NCI-H2196 treated with DMSO at 0.1 percent for 48 hours (cell line): ENCODE results near the gene BFSP1.

Source experiments
- DNase-seq: peaks from one replicate; lab custom pipeline; 2025; ENCODE audit not compliant: unreplicated experiment; lab: John Stamatoyannopoulos, UW

Gene BFSP1

DNA sequence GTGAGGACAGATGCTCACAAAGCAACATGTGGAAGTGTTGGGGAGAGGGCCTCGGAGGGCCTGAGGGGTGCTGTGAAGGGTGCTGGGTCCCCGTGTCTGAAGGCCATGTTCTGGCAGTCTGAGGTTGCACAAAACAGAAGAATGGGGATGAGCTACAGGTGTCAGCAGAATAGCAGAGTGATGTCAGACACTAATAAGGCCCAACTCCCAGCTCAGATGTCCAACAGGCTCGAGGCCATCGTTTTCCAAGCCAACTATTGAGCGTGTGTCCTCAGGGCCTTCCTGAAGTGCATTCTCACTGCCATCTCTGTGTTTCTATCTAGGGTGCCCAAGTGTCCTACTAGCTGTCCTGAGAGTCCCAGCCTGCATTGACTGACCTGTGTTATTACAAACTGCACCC is 7.9 kb downstream of the BFSP1 start:
- DNase-seq, result no peak

DNA sequence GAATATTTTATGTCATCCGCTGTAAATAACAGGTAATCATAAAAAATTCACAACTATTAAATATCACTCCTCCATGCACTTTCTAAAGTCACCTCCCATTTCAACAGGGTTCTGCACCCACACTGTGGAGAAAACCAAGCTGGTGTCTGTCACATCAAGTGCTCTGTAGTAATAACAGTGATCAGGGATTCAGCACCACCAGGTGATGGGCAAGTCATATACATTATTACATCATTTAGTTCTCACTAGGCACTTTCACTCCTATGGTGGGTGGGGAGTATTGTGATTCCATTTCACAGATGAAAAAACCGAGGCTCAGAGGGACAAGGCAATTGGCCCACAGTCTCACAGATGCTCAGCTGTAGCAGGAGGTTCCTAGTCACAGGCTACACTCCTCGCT is 8.7 kb downstream of the BFSP1 start:
- DNase-seq, result no peak

DNA sequence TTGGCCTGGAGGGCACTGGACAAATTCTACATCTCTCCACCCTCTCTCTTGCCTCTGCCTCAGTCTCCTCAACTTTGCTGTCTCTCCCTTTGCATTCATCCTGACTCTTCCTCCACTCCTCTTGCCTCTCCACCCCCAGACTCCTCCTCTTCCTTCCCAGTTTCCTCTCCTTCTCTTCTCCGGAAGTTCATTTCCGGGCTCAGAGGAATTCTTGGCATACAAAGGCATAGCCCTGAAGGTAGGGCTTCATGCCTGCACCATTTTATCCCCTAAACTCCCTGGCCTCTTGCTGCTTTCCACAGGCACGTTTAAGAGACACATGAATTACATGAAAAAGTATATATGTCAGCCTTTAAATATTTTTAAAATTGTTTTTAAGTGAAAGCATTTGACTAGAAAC is 10.6 kb downstream of the BFSP1 start:
- no peak for DNase-seq

DNA sequence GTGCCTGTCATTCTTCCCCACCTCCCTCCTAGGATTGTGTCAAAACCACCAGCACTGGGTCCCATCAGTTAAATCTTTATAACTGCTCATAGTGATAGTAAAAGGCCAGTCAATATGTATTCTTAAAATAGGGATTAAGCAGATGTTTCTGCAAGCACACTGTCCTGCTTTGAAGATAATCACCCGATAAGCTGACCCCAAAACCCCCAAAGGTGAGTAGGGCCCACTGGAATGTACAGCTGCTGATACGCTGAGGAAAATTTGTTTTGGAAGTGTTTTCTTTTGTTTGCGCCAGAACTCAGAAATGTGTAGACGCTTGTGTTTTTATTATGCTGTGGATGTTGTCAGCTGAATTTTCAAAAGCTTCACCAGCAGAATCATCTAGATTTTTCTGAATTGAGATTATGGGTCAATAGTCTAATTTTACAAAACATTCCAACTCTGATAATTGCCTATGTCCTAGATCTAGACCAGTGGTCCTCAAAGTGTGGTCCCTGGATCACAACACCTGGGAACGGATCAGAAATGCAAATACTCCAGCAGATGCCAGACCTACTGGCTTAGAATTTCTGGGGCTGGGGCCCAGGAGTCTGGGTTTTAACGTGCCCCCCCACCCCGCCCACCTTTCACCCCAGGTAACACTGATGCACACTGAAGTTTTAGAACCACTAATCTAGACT is 11.4 kb downstream of the BFSP1 start:
- DNase-seq, result no peak

DNA sequence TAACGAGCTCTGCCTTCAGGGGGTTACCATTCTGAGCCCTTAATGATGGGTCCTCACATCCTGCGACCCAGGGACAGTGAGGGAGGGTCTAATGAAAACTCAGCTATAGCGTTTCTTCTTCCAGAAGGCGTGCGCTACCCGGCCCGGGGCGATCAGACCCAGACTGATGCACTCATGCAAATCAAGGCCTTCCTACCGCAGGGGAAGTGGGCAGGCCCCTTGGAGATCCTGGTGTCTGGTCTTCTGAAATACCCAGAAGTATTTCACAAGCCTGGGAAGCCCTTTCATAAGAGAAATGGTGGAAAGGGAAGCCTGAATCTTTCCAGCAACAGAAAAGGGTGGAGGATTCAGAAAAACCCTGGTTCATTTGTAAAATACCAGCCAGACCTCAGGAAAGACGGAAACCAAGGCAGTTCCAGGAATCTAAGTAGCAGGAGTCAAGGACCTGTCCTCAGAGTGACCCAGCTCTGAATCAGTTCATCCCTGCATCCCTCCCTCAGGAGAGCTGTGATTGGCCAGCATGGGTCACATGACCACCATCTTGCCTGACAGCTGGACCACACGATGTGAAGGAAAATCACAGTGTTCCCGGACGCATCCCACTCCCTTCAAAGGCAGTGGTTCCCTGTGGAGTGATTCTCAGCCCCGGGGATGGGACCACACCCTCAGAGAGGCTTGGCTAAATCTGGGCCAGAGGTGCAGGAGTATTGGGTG is 12.7 kb downstream of the BFSP1 start:
- no peak for DNase-seq

DNA sequence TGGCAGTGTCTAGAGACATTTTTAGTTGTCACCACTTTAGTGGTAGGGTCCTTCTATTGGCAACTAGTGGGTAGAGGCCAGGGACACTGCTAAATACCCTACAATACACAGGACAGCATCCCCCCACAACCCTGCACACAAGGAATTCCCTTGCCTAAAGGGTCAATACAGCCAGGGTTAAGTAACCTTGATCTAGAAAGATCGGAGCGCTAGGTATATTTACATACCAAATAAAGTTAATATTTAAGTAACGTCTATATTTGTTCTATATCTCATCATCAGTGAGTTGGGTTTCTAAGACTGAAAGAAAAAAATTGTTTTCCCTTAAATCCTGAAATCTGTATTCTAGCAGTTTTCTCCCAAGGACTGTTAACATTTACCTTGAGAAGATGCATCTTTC is 16.1 kb downstream of the BFSP1 start:
- no peak for DNase-seq

DNA sequence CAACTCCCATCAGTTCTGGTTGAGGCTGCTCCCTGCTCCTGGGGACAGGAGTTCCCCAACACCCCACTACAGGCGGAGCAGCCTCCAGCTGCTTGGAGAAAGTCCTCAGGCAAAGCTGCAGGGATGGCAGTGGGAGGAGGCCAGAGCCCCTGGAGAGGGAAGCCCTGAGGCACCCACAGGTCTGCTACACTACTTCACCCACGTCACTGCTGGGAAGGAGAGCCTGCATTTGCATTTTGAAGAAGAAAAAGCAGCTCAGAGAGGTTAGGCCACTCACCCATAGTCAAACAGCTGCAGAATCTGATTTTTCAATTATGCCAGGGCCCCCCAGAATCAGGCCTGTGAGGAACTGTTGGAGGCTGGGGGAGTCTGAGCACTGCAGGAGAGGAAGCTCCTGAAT is 17.2 kb downstream of the BFSP1 start:
- DNase-seq, result no peak

DNA sequence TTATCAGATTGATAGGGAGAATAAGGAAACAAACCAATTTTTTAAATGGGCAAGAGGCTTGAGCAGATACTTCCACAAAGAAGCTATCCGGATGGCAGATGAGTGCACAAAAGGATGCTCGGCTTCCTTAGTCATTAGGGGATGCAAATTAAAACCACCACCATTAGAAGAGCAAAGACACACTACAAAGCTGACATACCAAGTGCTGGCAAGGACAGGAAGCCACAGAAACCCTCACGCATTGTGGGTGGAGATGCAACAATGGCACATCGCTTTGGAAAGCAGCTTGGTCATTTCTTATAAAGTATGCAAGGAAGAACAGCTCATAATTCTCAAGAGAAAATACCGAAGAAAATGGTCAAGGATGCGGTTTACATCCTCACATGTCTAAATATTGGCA is 19.8 kb downstream of the BFSP1 start:
- no peak for DNase-seq

DNA sequence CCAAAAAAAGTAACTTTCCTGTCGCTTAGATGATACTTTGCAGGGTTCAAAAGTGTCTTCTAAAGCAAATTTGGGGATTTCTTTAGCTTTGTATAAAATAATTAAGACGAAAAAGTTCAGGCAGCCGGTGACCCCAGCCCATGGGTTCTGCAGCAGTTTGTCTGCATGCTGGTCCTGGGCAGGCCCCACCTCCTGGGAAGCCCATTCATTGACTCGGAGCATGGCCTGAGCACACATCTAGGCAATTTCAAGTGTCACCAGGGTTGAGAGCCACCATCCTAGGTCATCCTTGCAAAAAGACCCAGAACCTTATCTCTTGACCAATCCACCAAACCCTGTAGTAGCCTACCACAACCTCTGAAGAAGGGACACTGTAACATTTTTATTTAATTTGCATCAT is 20.6 kb downstream of the BFSP1 start:
- DNase-seq, result no peak

DNA sequence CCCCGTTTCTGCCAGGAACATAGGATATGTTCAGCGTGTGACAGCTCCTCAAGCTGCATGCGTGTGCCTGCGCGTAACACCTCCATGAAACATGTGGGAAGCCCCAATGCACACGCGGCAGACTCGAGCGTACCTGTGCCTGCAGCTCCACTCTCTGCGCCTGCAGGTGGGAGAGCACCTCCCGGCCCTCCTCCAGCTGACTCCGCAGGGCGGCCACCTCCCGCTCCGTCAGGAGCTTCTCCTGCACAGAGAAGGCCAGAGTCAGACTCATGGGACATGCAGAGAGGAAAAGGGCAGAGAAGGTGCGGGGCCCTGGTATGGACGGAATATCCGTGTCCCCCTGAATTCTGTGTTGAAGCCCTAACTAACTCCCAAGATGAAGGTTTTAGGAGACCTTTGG is 22.4 kb downstream of the BFSP1 start:
- DNase-seq, result no peak

DNA sequence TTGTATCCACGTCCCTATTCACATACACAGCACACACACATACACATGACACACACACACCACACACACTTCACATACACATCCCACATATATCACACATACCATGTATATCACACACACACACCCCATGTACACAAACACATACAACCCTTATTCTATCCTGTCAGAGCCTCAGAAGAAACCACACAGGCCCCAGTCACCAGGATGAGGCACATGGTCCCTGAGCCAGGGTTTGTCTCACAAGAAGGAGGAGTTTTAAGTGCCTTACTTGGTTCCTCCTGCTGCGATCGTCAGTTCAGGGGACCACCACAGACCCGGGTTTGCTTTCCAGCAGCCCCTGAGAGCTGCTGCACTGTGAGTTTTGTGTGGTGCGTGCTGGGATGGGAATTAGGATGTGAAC is 23.6 kb downstream of the BFSP1 start:
- DNase-seq, result no peak

DNA sequence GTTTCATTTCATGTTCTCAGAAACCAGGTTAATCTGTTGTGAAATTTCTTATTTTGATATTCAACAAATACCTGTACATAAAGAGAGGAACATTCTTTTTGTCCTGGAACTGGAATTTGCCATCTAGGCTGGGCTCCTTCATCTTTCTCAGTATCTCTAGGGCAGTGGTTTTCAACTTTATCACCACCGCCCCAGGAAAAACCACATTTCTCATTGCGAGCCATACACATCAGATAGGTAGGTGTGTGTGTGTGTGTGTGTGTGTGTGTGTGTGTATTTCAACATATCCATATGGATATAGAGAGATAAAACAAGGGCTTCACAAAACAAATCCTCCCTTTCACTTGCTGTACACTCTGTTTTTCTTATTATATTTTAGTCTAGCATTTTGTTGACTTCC is 24.1 kb downstream of the BFSP1 start:
- no peak for DNase-seq

DNA sequence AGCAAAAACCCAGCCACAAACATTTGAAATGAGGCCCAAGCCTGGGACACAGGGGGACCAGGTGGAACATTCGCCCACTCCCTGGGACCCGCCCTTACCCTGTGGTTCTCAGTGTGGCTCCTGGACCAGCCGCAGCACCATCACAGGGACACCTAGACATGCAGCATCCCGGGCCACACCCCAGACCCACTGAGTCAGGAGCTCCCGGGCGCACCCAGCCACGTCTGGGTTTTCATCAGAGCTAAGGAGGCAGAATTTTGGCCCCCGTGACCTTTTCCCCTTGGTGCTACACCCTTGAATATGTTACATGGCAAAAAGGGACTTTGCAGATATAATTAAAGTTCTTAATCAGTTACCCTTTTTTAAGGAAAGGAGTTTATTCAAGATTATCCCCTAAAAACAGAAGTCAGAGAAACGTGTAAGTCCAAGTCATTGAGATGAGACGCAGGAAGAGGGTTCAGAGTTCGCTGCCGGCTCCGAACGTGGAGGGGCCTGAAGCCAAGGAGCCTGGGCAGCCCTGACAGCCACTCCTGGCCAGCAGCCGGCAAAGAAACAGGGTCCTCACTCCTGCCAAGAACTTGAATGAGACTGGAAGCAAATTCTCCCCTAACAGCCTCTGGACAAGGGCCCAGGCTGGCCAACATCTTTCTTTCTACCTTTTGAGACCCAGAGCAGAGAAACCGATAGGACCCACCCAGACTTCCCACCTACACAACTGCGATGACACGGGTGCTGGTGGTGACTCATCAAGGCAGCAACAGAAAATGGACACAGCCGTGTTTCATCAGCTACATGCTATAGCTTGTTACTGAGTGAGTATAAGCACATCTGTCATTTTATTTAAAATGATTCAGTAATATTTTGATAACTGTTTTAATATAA is 25.3 kb downstream of the BFSP1 start:
- DNase-seq, result no peak

DNA sequence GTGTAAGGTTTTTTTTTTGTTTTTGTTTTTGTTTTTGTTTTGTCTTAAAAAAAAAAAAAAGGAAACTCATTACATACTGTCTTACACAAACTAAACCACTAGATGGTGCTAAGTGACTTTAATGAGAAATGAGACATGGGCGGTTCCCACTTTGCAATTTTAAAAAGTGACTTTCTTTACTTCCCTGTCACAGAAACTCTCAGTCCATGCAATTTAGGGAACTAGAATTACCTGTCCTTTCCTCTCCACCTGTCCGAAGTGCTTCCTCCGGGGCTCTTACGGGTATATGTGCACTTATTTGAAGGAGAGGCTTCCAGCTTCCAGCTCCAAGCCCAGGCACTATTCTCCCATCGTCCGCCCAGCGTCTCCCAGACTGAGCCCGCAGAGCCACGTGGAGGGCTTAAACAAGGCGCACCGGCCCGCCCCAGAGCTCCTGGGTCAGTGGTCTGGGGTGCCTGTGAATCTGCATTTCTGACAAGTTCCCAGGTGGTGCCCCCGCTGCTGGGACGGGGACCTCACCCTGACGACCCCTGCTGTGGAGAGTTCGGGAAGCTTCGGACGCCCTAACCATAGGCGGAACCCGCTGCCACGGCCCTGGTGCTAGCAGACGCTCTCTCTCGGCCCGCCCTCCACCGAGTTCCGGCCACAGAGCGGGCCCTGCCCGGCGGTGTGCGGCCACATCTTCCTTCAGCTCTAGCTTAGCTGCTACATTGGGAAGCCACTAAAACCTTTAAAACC is 26.1 kb downstream of the BFSP1 start:
- peak; percentile 12 for DNase-seq

DNA sequence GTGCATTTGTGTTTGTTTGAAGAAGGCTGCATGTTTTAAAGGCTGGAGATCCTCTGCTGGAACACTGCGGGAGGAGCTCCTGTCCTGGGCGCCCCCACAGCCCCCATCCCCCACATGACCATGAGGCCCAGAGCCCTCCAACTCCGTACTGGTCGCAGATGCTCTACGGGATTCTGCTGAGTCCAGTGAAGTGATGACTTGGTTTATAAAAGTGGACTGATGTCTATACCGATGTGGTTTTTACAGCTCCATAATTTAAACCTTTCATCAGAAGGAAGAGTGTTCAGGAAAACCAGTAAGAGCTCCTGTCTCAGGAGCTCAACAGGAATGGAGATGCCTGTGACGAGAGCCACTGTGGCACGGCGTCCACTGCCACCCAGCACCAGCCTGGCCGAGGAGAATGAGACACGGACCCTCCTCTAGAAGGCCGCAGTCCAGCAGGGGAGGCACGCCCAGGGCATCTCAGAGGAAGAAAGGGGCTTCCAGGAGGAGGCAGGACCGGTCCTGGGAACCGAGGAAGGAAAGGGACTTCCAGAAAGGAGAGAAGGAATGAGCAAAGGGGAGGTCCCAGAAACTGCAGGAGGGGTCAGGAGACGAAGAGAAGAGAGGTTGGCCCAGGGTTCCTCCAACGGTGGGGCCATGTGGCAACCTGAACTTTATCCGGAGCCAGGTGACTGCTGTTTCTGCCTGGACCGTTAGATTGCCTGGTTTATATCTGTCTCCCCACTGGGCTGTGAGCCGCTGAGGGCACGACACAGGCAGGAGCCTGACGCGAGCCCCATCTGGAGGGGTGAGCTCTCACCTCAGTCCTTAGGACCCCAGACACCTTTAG is 26.9 kb downstream of the BFSP1 start:
- DNase-seq, result no peak

DNA sequence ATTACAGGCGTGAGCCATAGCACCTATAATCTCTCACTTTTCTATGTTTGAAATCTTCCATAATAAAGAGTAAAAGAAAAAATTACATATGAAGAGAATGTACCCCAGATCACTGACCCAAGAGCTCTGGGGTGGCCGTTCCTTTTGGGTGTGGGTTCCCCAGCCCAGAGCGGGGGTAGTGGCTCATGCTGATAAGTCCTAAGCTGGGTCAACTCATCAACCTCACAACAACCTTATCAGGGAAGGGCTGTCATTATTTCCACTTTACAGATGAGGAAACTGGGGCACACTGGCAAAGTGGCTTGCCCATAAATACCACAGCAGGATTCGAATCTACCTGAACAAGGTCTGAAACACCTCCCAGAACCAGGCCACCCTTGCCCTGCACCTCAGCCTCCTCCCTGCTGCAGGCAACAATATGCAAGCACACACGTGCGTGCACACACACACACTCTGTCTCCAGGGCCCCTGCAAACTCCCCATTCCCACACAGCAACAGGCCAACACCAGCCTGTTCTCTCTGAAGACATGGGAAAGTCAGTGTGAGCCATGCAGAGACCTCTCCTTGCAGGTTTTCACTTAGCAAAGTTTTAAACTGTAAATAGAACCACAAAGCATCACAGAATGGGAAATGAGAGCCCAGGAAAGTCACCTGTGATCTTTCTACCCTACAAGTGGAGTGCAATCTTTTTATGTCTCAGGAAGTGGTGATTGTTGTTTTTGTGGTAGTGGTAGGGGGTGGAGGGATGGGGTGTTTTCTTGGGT is 27.7 kb downstream of the BFSP1 start:
- no peak for DNase-seq

DNA sequence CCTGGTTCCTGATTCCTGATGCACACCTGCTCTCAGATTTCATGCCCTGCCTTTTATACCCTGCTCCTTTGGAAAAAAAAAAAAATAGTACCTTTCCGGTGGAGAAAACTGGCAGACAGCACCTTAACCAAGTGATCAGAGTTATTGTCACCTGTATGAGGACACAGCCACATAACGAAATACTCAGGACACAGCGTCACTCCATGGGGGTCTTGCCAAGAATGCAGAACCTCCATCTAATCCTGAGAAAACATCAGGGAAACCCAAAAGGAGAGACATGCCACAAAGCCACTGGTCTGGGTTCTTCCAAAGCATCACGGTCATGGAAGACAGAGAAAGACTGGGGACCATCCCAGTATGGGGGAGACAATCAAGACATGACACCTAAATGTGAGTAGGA is 29.1 kb downstream of the BFSP1 start:
- no peak for DNase-seq

DNA sequence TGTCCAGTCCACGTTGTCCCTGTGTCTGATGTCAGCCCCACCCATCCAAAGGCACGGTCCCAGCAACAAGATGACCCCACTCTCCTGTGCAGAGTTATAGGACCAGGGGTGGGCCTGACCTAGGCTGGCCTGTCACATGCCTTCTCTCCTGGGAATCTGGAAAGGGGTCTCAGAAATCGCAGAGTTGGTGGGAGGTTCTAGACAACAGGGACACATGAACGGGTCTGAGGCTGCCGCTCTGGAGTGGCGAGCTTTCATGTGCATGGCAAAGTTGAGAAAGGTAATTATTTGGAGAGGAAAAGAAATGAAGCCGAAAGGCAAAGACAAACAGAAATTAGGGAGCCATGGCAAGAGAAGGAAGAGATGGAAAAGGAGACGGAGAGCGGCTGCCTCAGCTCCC is 29.5 kb downstream of the BFSP1 start:
- DNase-seq, result no peak

DNA sequence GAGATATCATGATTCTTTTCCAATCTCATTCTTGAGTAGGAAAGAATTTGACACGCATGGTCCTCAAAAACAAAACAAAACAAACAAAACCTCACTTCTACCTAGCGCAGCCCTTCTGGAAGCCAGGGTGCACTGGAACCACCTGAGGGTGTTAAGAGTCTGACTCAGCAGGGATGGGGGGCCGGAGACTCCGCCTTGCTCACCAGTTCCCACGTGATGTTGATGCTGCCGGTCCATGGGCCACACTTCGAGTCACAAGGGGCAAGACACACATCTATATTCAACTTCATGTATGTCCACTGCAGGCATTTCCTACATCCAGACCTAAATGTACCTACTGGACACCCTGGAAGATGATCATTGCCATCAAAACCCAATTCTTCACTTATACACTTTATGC is 30.4 kb downstream of the BFSP1 start:
- no peak for DNase-seq

DNA sequence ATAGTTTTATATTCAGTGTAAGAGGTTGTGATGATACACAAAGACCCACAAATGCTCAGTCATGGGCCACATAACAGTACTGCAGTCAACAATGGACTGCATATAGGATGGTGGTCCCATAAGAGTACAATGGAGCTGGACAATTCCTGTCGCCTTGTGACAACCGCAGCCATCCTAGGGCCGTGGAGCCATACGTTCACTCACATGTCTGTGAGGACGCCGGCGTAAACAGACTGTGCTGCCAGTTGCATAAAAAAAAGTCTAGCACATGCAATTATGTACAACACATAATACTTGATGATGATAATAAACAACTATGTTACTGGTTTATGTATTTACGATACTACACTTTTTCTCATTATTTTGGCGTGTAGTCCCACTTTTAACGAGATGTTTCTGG is 30.9 kb downstream of the BFSP1 start:
- no peak for DNase-seq
